Vagina (tissue), 2 donors: ENCODE measurements around the gene MNX1.

Experiments used
- POLR2A ChIP-seq, 2 donors: fragments of 450-650 bp; IDR thresholded peaks; one replicate each; pipeline ENCODE4 v1.6.1; 2017; ENCODE audit warnings: antibody characterized with exemption in 2 of 2, mild to moderate bottlenecking in 2 of 2, moderate library complexity in 2 of 2
- POLR2AphosphoS5 ChIP-seq, 2 donors: sonication (generic); formaldehyde crosslinking; IDR thresholded peaks; one replicate each; pipeline ENCODE4 v1.9.0; 2017; ENCODE audit warnings: antibody characterized with exemption in 2 of 2, mild to moderate bottlenecking in 2 of 2, low read depth in 1 of 2; ENCODE audit not compliant: insufficient read depth in 1 of 2
- TF ChIP-seq, protein P1 (sequence below), 3 experiments: fragments of 450-650 bp in 2 of 3; fragments of 200-600 bp in 1 of 3; sonication (generic) in 1 of 3; IDR thresholded peaks; one replicate each; pipeline ENCODE4 v1.5.1; 2017 to 2019; ENCODE audit warnings: antibody characterized with exemption in 3 of 3, mild to moderate bottlenecking in 2 of 3, moderate library complexity in 2 of 3

DNA sequence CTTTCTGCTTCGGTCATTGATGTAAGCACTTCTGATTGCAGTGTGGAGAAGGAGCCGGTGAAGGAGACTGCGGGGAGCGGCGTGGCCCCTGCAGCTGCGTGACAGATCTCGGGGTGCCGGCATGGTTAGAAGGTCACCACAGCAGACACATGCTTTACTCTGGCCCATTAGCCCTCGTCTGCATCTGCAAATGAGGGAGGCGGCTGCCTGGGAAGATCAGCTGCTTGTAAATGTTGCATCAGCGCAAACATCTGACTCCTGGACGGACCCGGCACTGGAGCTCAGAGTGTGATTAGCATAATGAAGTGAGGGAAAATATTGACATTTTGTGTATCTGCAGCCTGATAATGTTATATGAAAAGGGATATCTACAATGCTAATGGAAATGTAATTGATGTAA, 30.5 kb upstream of the MNX1 start:
- TF ChIP-seq POLR2A (IDR thresholded peaks at IDR 0.05) (no peak), POLR2AphosphoS5 (IDR thresholded peaks at IDR 0.05; ENCODE audit: insufficient read depth in 1 of 2, low read depth in 1 of 2) (no peak)
- TF ChIP-seq, protein P1, sequence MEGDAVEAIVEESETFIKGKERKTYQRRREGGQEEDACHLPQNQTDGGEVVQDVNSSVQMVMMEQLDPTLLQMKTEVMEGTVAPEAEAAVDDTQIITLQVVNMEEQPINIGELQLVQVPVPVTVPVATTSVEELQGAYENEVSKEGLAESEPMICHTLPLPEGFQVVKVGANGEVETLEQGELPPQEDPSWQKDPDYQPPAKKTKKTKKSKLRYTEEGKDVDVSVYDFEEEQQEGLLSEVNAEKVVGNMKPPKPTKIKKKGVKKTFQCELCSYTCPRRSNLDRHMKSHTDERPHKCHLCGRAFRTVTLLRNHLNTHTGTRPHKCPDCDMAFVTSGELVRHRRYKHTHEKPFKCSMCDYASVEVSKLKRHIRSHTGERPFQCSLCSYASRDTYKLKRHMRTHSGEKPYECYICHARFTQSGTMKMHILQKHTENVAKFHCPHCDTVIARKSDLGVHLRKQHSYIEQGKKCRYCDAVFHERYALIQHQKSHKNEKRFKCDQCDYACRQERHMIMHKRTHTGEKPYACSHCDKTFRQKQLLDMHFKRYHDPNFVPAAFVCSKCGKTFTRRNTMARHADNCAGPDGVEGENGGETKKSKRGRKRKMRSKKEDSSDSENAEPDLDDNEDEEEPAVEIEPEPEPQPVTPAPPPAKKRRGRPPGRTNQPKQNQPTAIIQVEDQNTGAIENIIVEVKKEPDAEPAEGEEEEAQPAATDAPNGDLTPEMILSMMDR (IDR thresholded peaks at IDR 0.05) = no peak
